Activated T-cell treated with anti-CD3 and anti-CD28 coated beads, Interleukin-2, amount 50 U/mL, for 72 hours (primary cell): ENCODE results near the gene PTPRD. TPM values are rescaled to one million over a fixed set of nuclear protein-coding genes. Genes with fewer than 3 reads are reported as not detected.
"Not testable (repeated sequence)": the region's sequence is repeated elsewhere in the genome, so short reads cannot be mapped to it uniquely, and the experiment has no call there.

Experiments
- ATAC-seq, 2 donors: fragments of 150-1000 bp; cut with Tn5 transposase; replicated peaks in 1 of 2; 2 replicates each; pipeline ENCODE4 v1.10.0; 2021; ENCODE audit warnings: moderate library complexity in 2 of 2, mild to moderate bottlenecking in 1 of 2
- DNase-seq, 2 donors: peaks; one replicate each; pipeline ENCODE4 v3.0.0; 2021 to 2022; ENCODE audit warnings: mixed read lengths in 1 of 2
- H3K27ac Mint-ChIP-seq: one replicate; pipeline ENCODE4 v1.8.0; 2022; ENCODE audit warnings: mild to moderate bottlenecking, moderate library complexity, mixed read lengths
- H3K27me3 Mint-ChIP-seq: one replicate; pipeline ENCODE4 v1.8.0; 2022; ENCODE audit warnings: low read depth, mixed read lengths
- H3K36me3 Mint-ChIP-seq, 2 donors: one replicate each; pipeline ENCODE4 v1.8.0; 2022; ENCODE audit warnings: mixed read lengths in 2 of 2, mild to moderate bottlenecking in 1 of 2; ENCODE audit not compliant: insufficient read depth in 2 of 2
- H3K4me1 Mint-ChIP-seq: one replicate; pipeline ENCODE4 v1.8.0; 2022; ENCODE audit warnings: low read depth, mixed read lengths
- H3K4me3 Mint-ChIP-seq, 2 donors: one replicate each; pipeline ENCODE4 v1.8.0; 2022; ENCODE audit warnings: mild to moderate bottlenecking in 2 of 2, mixed read lengths in 2 of 2, moderate library complexity in 2 of 2
- H3K9me3 Mint-ChIP-seq, 2 donors: one replicate each; pipeline ENCODE4 v1.8.0; 2022; ENCODE audit warnings: mixed read lengths in 2 of 2
- total RNA-seq, 2 donors: library from RNA; stranded (reverse); gene quantifications; one replicate each; pipeline ENCODE4 v1.2.3, GENCODE V29; 2022

The PTPRD gene
- total RNA-seq, 2 donors from 2014 or later: 0.44 TPM; not detected in 1

- Mint-ChIP-seq H3K9me3 (peaks cover 2% of the 10 kb centered on the region in 2 donors), H3K4me3 (no peak overlapping the region), H3K4me1 (no peaks in the 10 kb centered on the region), H3K36me3 (no peaks in the 10 kb centered on the region), H3K27ac (no peak overlapping the region), H3K27me3 (no peaks in the 10 kb centered on the region)
- DNase-seq (no peak), ATAC-seq (no peak)
Measured at GRCh38 chr9:9061627-9062026, 1551.2 kb downstream of the PTPRD start.

GRCh38 chr9:9054354-9054992 is 1558.3 kb downstream of the PTPRD start:
- H3K4me3 Mint-ChIP-seq: no peak overlapping the region
- DNase-seq: no peak

GRCh38 chr9:9045572-9045971 is 1567.2 kb downstream of the PTPRD start:
- Mint-ChIP-seq H3K27me3 (no peaks in the 10 kb centered on the region), H3K27ac (no peak overlapping the region)

More at GRCh38 chr9:9054354-9054992, 1558.3 kb downstream of the PTPRD start:
- no peak overlapping the region for H3K27ac Mint-ChIP-seq
- no peak for ATAC-seq
- H3K9me3 Mint-ChIP-seq: peaks cover 2% of the 10 kb centered on the region in 2 donors
- no peaks in the 10 kb centered on the region for H3K27me3 Mint-ChIP-seq
- no peaks in the 10 kb centered on the region for H3K36me3 Mint-ChIP-seq
- H3K4me1 Mint-ChIP-seq: no peaks in the 10 kb centered on the region

GRCh38 chr9:9045072-9045471 is 1567.7 kb downstream of the PTPRD start:
- H3K36me3 Mint-ChIP-seq: no peaks in the 10 kb centered on the region
- H3K9me3 Mint-ChIP-seq: peaks cover 0 to 4% of the 10 kb centered on the region in 2 donors
- no peak for ATAC-seq
- no peak for DNase-seq
- no peaks in the 10 kb centered on the region for H3K27me3 Mint-ChIP-seq
- no peak overlapping the region for H3K4me3 Mint-ChIP-seq
- H3K27ac Mint-ChIP-seq: no peak overlapping the region
- H3K4me1 Mint-ChIP-seq: no peaks in the 10 kb centered on the region

More at GRCh38 chr9:9045572-9045971, 1567.2 kb downstream of the PTPRD start:
- H3K36me3 Mint-ChIP-seq: no peaks in the 10 kb centered on the region
- no peak overlapping the region for H3K4me3 Mint-ChIP-seq
- ATAC-seq (no peak), DNase-seq (no peak)
- no peaks in the 10 kb centered on the region for H3K4me1 Mint-ChIP-seq
- peaks cover 0 to 4% of the 10 kb centered on the region in 2 donors for H3K9me3 Mint-ChIP-seq

- not testable (repeated sequence) for H3K4me1 Mint-ChIP-seq, ATAC-seq, H3K36me3 Mint-ChIP-seq, H3K9me3 Mint-ChIP-seq, H3K27ac Mint-ChIP-seq, H3K27me3 Mint-ChIP-seq, H3K4me3 Mint-ChIP-seq, DNase-seq
Measured at GRCh38 chr9:9043788-9044187, 1569.0 kb downstream of the PTPRD start.

GRCh38 chr9:9041756-9042155 is 1571.0 kb downstream of the PTPRD start:
- H3K27me3 Mint-ChIP-seq: no peaks in the 10 kb centered on the region
- no peak overlapping the region for H3K4me3 Mint-ChIP-seq
- no peak for ATAC-seq
- DNase-seq: no peak
- no peaks in the 10 kb centered on the region for H3K4me1 Mint-ChIP-seq
- peaks cover 0 to 2% of the 10 kb centered on the region in 2 donors for H3K9me3 Mint-ChIP-seq
- H3K27ac Mint-ChIP-seq: no peak overlapping the region
- H3K36me3 Mint-ChIP-seq: no peaks in the 10 kb centered on the region

- Mint-ChIP-seq H3K36me3 (no peaks in the 10 kb centered on the region), H3K4me1 (no peaks in the 10 kb centered on the region), H3K4me3 (no peak overlapping the region), H3K27ac (no peak overlapping the region), H3K27me3 (no peaks in the 10 kb centered on the region), H3K9me3 (peaks cover 4 to 7% of the 10 kb centered on the region in 2 donors)
- ATAC-seq: no peak
- DNase-seq: no peak
Measured at GRCh38 chr9:9033022-9033421, 1579.8 kb downstream of the PTPRD start.

GRCh38 chr9:9016597-9016996 is 1596.2 kb downstream of the PTPRD start:
- Mint-ChIP-seq H3K4me3 (no peak overlapping the region), H3K36me3 (no peaks in the 10 kb centered on the region), H3K9me3 (no peaks in the 10 kb centered on the region), H3K27me3 (no peaks in the 10 kb centered on the region), H3K4me1 (no peaks in the 10 kb centered on the region), H3K27ac (no peak overlapping the region)
- DNase-seq (no peak), ATAC-seq (no peak)

GRCh38 chr9:9004810-9005209 is 1608.0 kb downstream of the PTPRD start:
- Mint-ChIP-seq H3K9me3 (no peaks in the 10 kb centered on the region), H3K4me1 (no peaks in the 10 kb centered on the region), H3K36me3 (no peaks in the 10 kb centered on the region), H3K27ac (no peak overlapping the region), H3K4me3 (no peak overlapping the region), H3K27me3 (no peaks in the 10 kb centered on the region)
- DNase-seq (no peak), ATAC-seq (no peak)

- Mint-ChIP-seq H3K27me3 (no peaks in the 10 kb centered on the region), H3K27ac (no peak overlapping the region), H3K9me3 (no peaks in the 10 kb centered on the region), H3K4me1 (no peaks in the 10 kb centered on the region), H3K4me3 (no peak overlapping the region), H3K36me3 (no peaks in the 10 kb centered on the region)
- no peak for DNase-seq
- no peak for ATAC-seq
Measured at GRCh38 chr9:9002826-9003583, 1609.8 kb downstream of the PTPRD start.

- no peaks in the 10 kb centered on the region for H3K4me1 Mint-ChIP-seq
- H3K36me3 Mint-ChIP-seq: peaks cover 0 to 1% of the 10 kb centered on the region in 2 donors
- H3K27ac Mint-ChIP-seq: no peak overlapping the region
- no peak for ATAC-seq
- no peaks in the 10 kb centered on the region for H3K27me3 Mint-ChIP-seq
- no peaks in the 10 kb centered on the region for H3K9me3 Mint-ChIP-seq
- no peak overlapping the region for H3K4me3 Mint-ChIP-seq
- DNase-seq: no peak
Measured at GRCh38 chr9:8980496-8981013, 1632.2 kb downstream of the PTPRD start.

- H3K4me3 Mint-ChIP-seq: no peak overlapping the region
Measured at GRCh38 chr9:8978334-8978733, 1634.5 kb downstream of the PTPRD start.

GRCh38 chr9:8968350-8968749 is 1644.5 kb downstream of the PTPRD start:
- not testable (repeated sequence) for H3K4me1 Mint-ChIP-seq, ATAC-seq, H3K27ac Mint-ChIP-seq, H3K4me3 Mint-ChIP-seq, H3K27me3 Mint-ChIP-seq, H3K36me3 Mint-ChIP-seq, H3K9me3 Mint-ChIP-seq, DNase-seq

More at GRCh38 chr9:8978334-8978733, 1634.5 kb downstream of the PTPRD start:
- DNase-seq (no peak), ATAC-seq (no peak)
- Mint-ChIP-seq H3K27ac (no peak overlapping the region), H3K9me3 (peaks cover under 1 to 2% of the 10 kb centered on the region in 2 donors), H3K4me1 (no peaks in the 10 kb centered on the region), H3K27me3 (no peaks in the 10 kb centered on the region), H3K36me3 (peaks cover 0 to 1% of the 10 kb centered on the region in 2 donors)
